Neutrophil (primary cell): ENCODE measurements around the gene FRAT2.

Experiments
- H3K27ac ChIP-seq: fragments of 200-600 bp; sonication (generic); 2 replicates; pipeline ENCODE4 v1.5.1; 2016; ENCODE audit warnings: mild to moderate bottlenecking, moderate library complexity
- H3K27me3 ChIP-seq: fragments of 200-600 bp; sonication (generic); 2 replicates; pipeline ENCODE4 v1.6.0; 2016; ENCODE audit warnings: mild to moderate bottlenecking
- H3K36me3 ChIP-seq: fragments of 200-600 bp; sonication (generic); 2 replicates; pipeline ENCODE4 v1.5.1; 2017
- H3K4me1 ChIP-seq, 2 experiments: fragments of 200-600 bp in 1 of 2; sonication (generic) in 1 of 2; 1 replicate in 1 of 2; 2 replicates in 1 of 2; pipeline versions ENCODE4 v1.5.1 to v1.6.1; 2013 to 2016; ENCODE audit warnings: low read depth in 1 of 2, low read length in 1 of 2, mild to moderate bottlenecking in 1 of 2, moderate library complexity in 1 of 2; ENCODE audit not compliant: control insufficient read depth in 1 of 2, insufficient read depth in 1 of 2
- H3K4me3 ChIP-seq, 2 experiments: fragments of 200-600 bp in 1 of 2; sonication (generic) in 1 of 2; 1 replicate in 1 of 2; 2 replicates in 1 of 2; pipeline ENCODE4 v1.5.1; 2013 to 2016; ENCODE audit warnings: low read depth in 1 of 2, low read length in 1 of 2, mild to moderate bottlenecking in 1 of 2, moderate library complexity in 1 of 2
- H3K9me3 ChIP-seq: fragments of 200-600 bp; sonication (generic); 2 replicates; pipeline ENCODE4 v1.5.1; 2016
- TF ChIP-seq, protein P1 (sequence below): fragments of 200-600 bp; sonication (generic); IDR thresholded peaks from 2 replicates; pipeline ENCODE4 v1.5.1; 2016; ENCODE audit warnings: antibody characterized with exemption

Gene FRAT2

DNA sequence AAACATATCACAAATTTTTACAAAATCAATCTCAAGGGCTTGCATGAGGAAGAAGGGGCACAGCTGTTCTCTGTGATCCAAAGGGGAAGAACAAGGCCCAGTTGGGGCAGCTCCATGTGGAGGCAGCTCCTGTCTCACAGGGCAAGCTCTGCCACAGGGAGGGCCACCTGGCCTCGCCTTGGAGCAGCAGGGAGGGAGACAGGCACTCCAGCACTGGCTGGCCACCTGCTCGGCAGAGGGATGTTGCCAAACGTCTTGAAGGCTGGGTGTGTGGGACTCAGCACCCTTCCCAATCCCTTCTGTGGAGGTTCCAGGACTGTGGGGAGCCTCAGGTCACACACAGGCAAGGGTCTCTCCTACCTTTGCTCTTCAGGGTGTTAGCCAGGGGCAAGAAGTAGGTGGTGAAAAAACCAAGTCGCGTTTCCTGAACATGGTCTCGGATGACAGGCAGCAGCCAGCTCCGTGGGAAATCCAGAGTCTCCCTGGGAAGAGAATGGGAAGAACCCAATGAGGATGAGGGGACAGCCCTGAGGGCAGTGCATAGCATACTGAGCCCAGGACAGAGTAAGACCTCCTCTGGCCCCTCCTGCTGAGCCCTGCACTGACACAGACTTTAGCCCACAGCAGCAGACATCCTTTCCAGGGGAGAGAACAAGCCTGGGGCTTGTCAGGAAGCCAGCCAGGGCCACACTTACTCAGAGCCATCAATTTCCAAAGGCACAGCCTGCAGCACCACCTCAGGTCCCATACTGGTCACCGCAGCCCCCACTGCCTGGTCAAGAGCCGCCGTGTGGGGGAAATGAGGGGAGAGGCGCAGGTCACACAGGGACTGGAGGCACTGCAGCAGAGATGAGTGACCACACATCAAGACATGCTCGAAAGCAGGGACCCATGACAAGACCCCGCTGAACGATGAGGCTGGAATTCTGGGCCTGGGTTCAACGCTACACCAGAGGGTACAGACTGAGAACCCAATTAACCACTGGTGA is 44.7 kb upstream of the FRAT2 start:
- Histone ChIP-seq H3K4me3 (no peak overlapping the region), H3K36me3 (peaks cover 47% of the 10 kb centered on the region), H3K9me3 (no peaks in the 10 kb centered on the region), H3K27ac (peak overlapping the region; percentile 66), H3K4me1 (peaks cover 51 to 58% of the 10 kb centered on the region in 2 experiments), H3K27me3 (no peaks in the 10 kb centered on the region)
- TF ChIP-seq, protein P1, sequence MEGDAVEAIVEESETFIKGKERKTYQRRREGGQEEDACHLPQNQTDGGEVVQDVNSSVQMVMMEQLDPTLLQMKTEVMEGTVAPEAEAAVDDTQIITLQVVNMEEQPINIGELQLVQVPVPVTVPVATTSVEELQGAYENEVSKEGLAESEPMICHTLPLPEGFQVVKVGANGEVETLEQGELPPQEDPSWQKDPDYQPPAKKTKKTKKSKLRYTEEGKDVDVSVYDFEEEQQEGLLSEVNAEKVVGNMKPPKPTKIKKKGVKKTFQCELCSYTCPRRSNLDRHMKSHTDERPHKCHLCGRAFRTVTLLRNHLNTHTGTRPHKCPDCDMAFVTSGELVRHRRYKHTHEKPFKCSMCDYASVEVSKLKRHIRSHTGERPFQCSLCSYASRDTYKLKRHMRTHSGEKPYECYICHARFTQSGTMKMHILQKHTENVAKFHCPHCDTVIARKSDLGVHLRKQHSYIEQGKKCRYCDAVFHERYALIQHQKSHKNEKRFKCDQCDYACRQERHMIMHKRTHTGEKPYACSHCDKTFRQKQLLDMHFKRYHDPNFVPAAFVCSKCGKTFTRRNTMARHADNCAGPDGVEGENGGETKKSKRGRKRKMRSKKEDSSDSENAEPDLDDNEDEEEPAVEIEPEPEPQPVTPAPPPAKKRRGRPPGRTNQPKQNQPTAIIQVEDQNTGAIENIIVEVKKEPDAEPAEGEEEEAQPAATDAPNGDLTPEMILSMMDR: no peak

DNA sequence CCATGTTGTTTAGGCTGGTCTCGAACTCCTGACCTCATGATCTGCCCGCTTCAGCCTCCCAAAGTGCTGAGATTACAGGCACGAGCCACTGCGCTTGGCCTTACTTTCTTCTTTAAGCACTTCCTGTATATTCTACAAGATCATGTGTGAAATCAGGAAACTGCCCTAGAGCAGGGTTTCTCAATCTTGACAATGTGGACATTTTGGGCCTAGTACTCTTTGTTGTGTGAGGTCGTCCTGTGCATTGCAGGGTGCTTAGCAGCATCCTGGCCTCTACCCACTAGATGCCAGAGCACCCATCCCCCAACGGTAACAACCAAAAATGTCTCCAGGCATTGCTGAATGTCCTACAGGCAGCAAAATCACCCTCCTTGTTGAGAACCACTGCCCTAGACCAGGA is 41.9 kb upstream of the FRAT2 start:
- Histone ChIP-seq H3K36me3 (peaks cover 46% of the 10 kb centered on the region), H3K27ac (peak overlapping the region; percentile 99), H3K4me1 (peaks cover 79 to 87% of the 10 kb centered on the region in 2 experiments), H3K9me3 (no peaks in the 10 kb centered on the region), H3K4me3 (peak overlapping the region in 1 of 2 experiments; percentile 38), H3K27me3 (no peaks in the 10 kb centered on the region)
- TF ChIP-seq, protein P1: peak; percentile 87

DNA sequence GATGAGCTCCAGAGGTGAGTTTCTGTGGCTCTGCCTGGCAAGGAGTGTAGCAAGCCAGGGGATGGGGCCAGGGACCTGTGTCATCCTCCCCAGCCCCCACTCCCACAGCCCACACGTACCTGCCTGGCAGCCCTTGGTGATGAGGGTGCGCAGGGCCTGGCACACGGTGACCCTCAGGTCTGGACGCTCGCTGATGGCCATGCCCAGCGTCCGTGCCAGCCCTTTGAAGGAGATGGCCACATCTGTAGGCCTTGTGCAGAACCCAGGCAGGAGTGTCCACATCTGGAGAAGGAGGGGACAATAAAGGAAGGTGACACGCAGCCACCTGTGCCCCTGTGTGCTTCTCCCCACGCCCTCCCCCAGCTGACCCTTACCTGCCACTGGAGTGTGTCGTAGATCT is 38.9 kb upstream of the FRAT2 start:
- peak overlapping the region; percentile 17 to 38 for H3K4me3 ChIP-seq
- TF ChIP-seq, protein P1: no peak
- H3K27ac ChIP-seq: peak overlapping the region; percentile 99
- H3K36me3 ChIP-seq: peaks cover 50% of the 10 kb centered on the region
- no peaks in the 10 kb centered on the region for H3K9me3 ChIP-seq
- H3K27me3 ChIP-seq: no peaks in the 10 kb centered on the region
- peaks cover 99% of the 10 kb centered on the region in 2 experiments for H3K4me1 ChIP-seq

DNA sequence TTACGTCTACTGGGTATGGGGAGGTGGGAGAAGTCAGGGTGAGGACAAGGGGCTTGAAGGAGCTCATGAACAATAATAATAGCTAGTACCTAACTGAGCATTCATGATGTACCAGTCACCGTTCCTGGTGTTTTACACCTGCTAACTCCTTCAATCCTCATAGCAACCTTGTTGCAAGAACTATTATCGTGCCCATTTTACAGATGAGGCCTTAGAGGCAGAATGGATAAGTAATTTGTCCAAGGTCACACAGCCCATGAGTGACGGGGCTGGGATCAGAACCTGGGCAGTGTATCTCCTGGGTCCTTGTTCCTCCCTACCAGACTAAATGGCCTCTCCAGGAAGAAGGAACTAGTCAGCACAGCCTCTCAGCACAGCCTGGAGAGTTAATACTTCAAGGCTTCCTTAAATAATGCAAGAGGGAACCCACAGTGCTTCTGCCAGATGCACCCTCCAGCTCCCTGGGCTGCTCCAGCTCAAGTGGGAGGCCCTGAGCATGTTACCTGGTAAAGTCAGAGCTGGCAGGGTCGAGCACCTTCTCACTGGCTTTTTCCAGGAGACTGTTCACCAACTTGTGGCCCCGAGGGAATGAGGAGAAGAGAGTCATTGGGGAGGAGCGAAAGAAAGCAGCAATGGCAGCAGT is 37.8 kb upstream of the FRAT2 start:
- Histone ChIP-seq H3K27ac (peak overlapping the region; percentile 99), H3K36me3 (peaks cover 41% of the 10 kb centered on the region), H3K4me1 (peaks cover 100% of the 10 kb centered on the region in 2 experiments), H3K4me3 (peak overlapping the region; percentile 31 to 38), H3K9me3 (no peaks in the 10 kb centered on the region), H3K27me3 (no peaks in the 10 kb centered on the region)
- TF ChIP-seq, protein P1: no peak

DNA sequence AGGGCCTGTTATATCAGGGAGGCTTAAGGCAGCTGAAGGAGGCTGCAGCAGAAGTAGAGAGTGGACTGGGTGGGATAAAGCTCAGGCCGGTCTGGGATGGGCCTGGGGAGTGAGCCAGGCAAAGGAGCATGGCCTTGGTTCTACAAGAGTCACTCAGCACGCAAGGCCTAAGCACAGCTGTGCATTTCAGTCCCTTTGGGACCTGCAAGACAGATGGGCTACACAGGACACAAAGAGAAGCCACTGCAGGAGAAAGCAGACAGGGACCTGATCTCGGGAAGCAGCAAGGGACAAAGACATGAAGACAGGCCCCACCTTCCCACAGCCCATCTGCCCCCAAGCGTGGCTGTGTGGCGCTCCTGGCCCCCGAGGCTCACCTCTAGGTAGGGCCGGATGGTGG is 37.2 kb upstream of the FRAT2 start:
- no peaks in the 10 kb centered on the region for H3K27me3 ChIP-seq
- peak overlapping the region in 1 of 2 experiments; percentile 38 for H3K4me3 ChIP-seq
- no peaks in the 10 kb centered on the region for H3K9me3 ChIP-seq
- H3K27ac ChIP-seq: peak overlapping the region; percentile 99
- H3K4me1 ChIP-seq: peaks cover 100% of the 10 kb centered on the region in 2 experiments
- TF ChIP-seq, protein P1: no peak
- H3K36me3 ChIP-seq: peaks cover 37% of the 10 kb centered on the region
